H1 (cell line): ENCODE results near the gene MACROD2. TPM values are rescaled to one million over a fixed set of nuclear protein-coding genes. Genes with fewer than 3 reads are reported as not detected.

ENCODE experiments used
- CTCF ChIA-PET: fragments of 300-600 bp; sonication (Branson Sonifier 250); formaldehyde crosslinking; loops from one replicate; lab custom pipeline; 2021; ENCODE audit not compliant: partially characterized antibody; lab: Charles Lee
- POLR2A ChIA-PET: fragments of 300-600 bp; sonication (Branson Sonifier 250); formaldehyde crosslinking; loops from one replicate; lab custom pipeline; 2021; ENCODE audit warnings: inconsistent platforms; ENCODE audit not compliant: partially characterized antibody; lab: Charles Lee
- DNase-seq, 2 experiments: peaks; one replicate each; pipeline versions ENCODE4 v3.0.0 to v3.0.0-alpha.2; 2010 to 2022; ENCODE audit warnings: low spot score in 2 of 2, low read depth in 1 of 2, mixed read lengths in 1 of 2
- FAIRE-seq: peaks from 2 replicates; lab custom pipeline; 2011; peaks lifted over from hg19 to GRCh38; lab: Jason Lieb, UNC
- H2AFZ ChIP-seq: 2 replicates; pipeline ENCODE4 v1.8.1; 2012; ENCODE audit warnings: low read length, inconsistent platforms
- H2AK5ac ChIP-seq: 2 replicates; pipeline ENCODE4 v1.6.1; 2013; ENCODE audit warnings: low read depth, low read length
- H2BK120ac ChIP-seq: replicated peaks from 2 replicates; pipeline ENCODE3; 2013; ENCODE audit warnings: low read depth, low read length, inconsistent platforms
- H2BK12ac ChIP-seq: 2 replicates; pipeline ENCODE4 v1.6.1; 2013; ENCODE audit warnings: low read depth, low read length
- H2BK15ac ChIP-seq: 2 replicates; pipeline ENCODE4 v1.6.1; 2013; ENCODE audit warnings: low read length
- H2BK20ac ChIP-seq: 2 replicates; pipeline ENCODE4 v1.6.1; 2013; ENCODE audit warnings: low read length
- H2BK5ac ChIP-seq: 2 replicates; pipeline ENCODE4 v1.6.1; 2013; ENCODE audit warnings: low read depth, low read length
- H3K14ac ChIP-seq: 2 replicates; pipeline ENCODE4 v1.6.1; 2013; ENCODE audit warnings: inconsistent platforms; ENCODE audit not compliant: insufficient read length
- H3K18ac ChIP-seq: 2 replicates; pipeline ENCODE4 v1.6.1; 2013; ENCODE audit warnings: low read length; ENCODE audit errors: extremely low read depth
- H3K23ac ChIP-seq: 2 replicates; pipeline ENCODE4 v1.6.1; 2013; ENCODE audit warnings: inconsistent platforms; ENCODE audit not compliant: insufficient read length
- H3K23me2 ChIP-seq: 2 replicates; pipeline ENCODE4 v1.6.1; 2013; ENCODE audit warnings: low read depth, low read length
- H3K27ac ChIP-seq: 2 replicates; pipeline ENCODE4 v1.6.1; 2011; ENCODE audit warnings: low read depth, low read length, inconsistent platforms
- H3K27me3 ChIP-seq, 4 experiments: replicated peaks in 1 of 4; 1 replicate in 1 of 4; 2 replicates in 3 of 4; pipeline versions ENCODE4 v1.6.1 to v1.8.1; 2011 to 2013; ENCODE audit warnings: low read length in 3 of 4, mild to moderate bottlenecking in 3 of 4, inconsistent platforms in 2 of 4, mixed read lengths in 2 of 4, moderate library complexity in 1 of 4; ENCODE audit not compliant: control insufficient read depth in 3 of 4, insufficient read depth in 3 of 4; ENCODE audit errors: extremely low read depth in 1 of 4
- H3K36me3 ChIP-seq, 4 experiments: 2 replicates each; pipeline versions ENCODE4 v1.6.1 to v1.8.1; 2011 to 2013; ENCODE audit warnings: mild to moderate bottlenecking in 4 of 4, low read length in 3 of 4, moderate library complexity in 2 of 4, control low read depth in 1 of 4, inconsistent platforms in 1 of 4; ENCODE audit not compliant: insufficient read depth in 4 of 4, control insufficient read depth in 2 of 4
- H3K4ac ChIP-seq: replicated peaks from 2 replicates; pipeline ENCODE3; 2013; ENCODE audit warnings: low read length, low read depth, mixed read lengths, inconsistent platforms; ENCODE audit not compliant: insufficient read length
- H3K4me1 ChIP-seq, 4 experiments: replicated peaks in 1 of 4; 1 replicate in 1 of 4; 2 replicates in 3 of 4; pipeline versions ENCODE4 v1.6.1 to v1.8.1; 2011 to 2013; ENCODE audit warnings: low read length in 3 of 4, inconsistent platforms in 2 of 4, mixed read lengths in 1 of 4; ENCODE audit not compliant: insufficient read depth in 4 of 4, control insufficient read depth in 3 of 4
- H3K4me2 ChIP-seq, 2 experiments: 2 replicates each; pipeline versions ENCODE4 v1.6.1 to v1.8.1; 2011 to 2013; ENCODE audit warnings: low read depth in 2 of 2, low read length in 2 of 2, control low read depth in 1 of 2, inconsistent platforms in 1 of 2, mild to moderate bottlenecking in 1 of 2; ENCODE audit not compliant: insufficient read depth in 1 of 2
- H3K4me3 ChIP-seq, 4 experiments: fragments of 200-600, 300-600 bp in 1 of 4; sonication (generic), shearing (Covaris generic), sonication (Bioruptor Twin) in 1 of 4; 2 replicates each; pipeline versions ENCODE4 v1.5.1 to v1.8.1; 2011 to 2016; ENCODE audit warnings: low read length in 4 of 4, low read depth in 3 of 4, control low read depth in 2 of 4, inconsistent platforms in 2 of 4, mild to moderate bottlenecking in 2 of 4, mixed read lengths in 1 of 4, moderate library complexity in 1 of 4; ENCODE audit not compliant: insufficient read depth in 2 of 4; ENCODE audit errors: extremely low read depth in 1 of 4
- H3K56ac ChIP-seq: replicated peaks from 2 replicates; pipeline ENCODE3; 2013; ENCODE audit warnings: low read depth, mild to moderate bottlenecking, mixed read lengths, low read length, inconsistent platforms; ENCODE audit not compliant: insufficient read length
- H3K79me1 ChIP-seq: 2 replicates; pipeline ENCODE4 v1.6.1; 2013; ENCODE audit warnings: low read depth, low read length, control low read depth
- H3K79me2 ChIP-seq, 2 experiments: 2 replicates each; pipeline versions ENCODE4 v1.6.1 to v1.8.1; 2012 to 2013; ENCODE audit warnings: low read length in 2 of 2, mild to moderate bottlenecking in 2 of 2, inconsistent platforms in 1 of 2; ENCODE audit not compliant: insufficient read depth in 2 of 2, control insufficient read depth in 1 of 2
- H3K9ac ChIP-seq, 4 experiments: replicated peaks in 1 of 4; 1 replicate in 1 of 4; 2 replicates in 3 of 4; pipeline versions ENCODE4 v1.6.1 to v1.8.1; 2011 to 2013; ENCODE audit warnings: low read depth in 3 of 4, low read length in 3 of 4, control low read depth in 2 of 4, mild to moderate bottlenecking in 2 of 4, moderate library complexity in 2 of 4, inconsistent platforms in 1 of 4; ENCODE audit errors: extremely low read depth in 1 of 4
- H3K9me3 ChIP-seq, 2 experiments: 2 replicates each; pipeline versions ENCODE4 v1.6.1 to v1.8.1; 2012 to 2013; ENCODE audit warnings: mild to moderate bottlenecking in 2 of 2, moderate library complexity in 2 of 2, control low read depth in 1 of 2, inconsistent platforms in 1 of 2, low read depth in 1 of 2, low read length in 1 of 2, mixed read lengths in 1 of 2; ENCODE audit not compliant: insufficient read depth in 2 of 2
- H4K20me1 ChIP-seq, 2 experiments: replicated peaks in 1 of 2; 2 replicates each; pipeline versions ENCODE3 to v1.8.1; 2011 to 2013; ENCODE audit warnings: inconsistent platforms in 2 of 2, low read length in 2 of 2, mild to moderate bottlenecking in 1 of 2; ENCODE audit not compliant: insufficient read depth in 2 of 2, control insufficient read depth in 1 of 2
- H4K5ac ChIP-seq: 2 replicates; pipeline ENCODE4 v1.6.1; 2013; ENCODE audit warnings: low read length, low read depth, mixed read lengths, inconsistent platforms; ENCODE audit not compliant: insufficient read length
- H4K8ac ChIP-seq: 2 replicates; pipeline ENCODE4 v1.8.0; 2013; ENCODE audit warnings: mild to moderate bottlenecking, moderate library complexity, low read length, inconsistent platforms; ENCODE audit not compliant: insufficient read depth; ENCODE audit errors: extremely low read depth
- H4K91ac ChIP-seq: replicated peaks from 2 replicates; pipeline ENCODE3; 2013; ENCODE audit warnings: low read length, mixed read lengths, inconsistent platforms; ENCODE audit not compliant: insufficient read length
- ATF3 ChIP-seq: IDR thresholded peaks from 2 replicates; pipeline ENCODE4 v1.6.1; 2011; ENCODE audit warnings: low read depth, mild to moderate bottlenecking, low read length; ENCODE audit not compliant: insufficient read depth
- RAD21 ChIP-seq, 2 experiments: IDR thresholded peaks in 1 of 2; conservative IDR thresholded peaks in 1 of 2; 2 replicates each; pipeline ENCODE4 v1.6.1; 2011; ENCODE audit warnings: low read depth in 2 of 2, low read length in 2 of 2, improper control_type of control experiment in 1 of 2, inconsistent platforms in 1 of 2, mild to moderate bottlenecking in 1 of 2, moderate library complexity in 1 of 2
- RXRA ChIP-seq: IDR thresholded peaks from 2 replicates; pipeline ENCODE4 v1.6.1; 2011; ENCODE audit warnings: low read depth, mild to moderate bottlenecking, low read length, moderate library complexity; ENCODE audit not compliant: insufficient read depth
- SIX5 ChIP-seq: IDR thresholded peaks from 2 replicates; pipeline ENCODE4 v1.6.1; 2011; ENCODE audit warnings: mild to moderate bottlenecking, low read depth, low read length
- SP1 ChIP-seq: IDR thresholded peaks from 2 replicates; pipeline ENCODE4 v1.6.1; 2011; ENCODE audit warnings: low read depth, low read length
- SP2 ChIP-seq: IDR thresholded peaks from 2 replicates; pipeline ENCODE4 v1.6.1; 2012; ENCODE audit warnings: mild to moderate bottlenecking, low read length, inconsistent platforms
- SUZ12 ChIP-seq: fragments of 200-600 bp; sonication (generic); IDR thresholded peaks from 2 replicates; pipeline ENCODE4 v1.6.1; 2012; ENCODE audit warnings: mild to moderate bottlenecking, inconsistent platforms, low read length, moderate library complexity, mixed read lengths
- TCF12 ChIP-seq: IDR thresholded peaks from 2 replicates; pipeline ENCODE4 v1.6.1; 2011; ENCODE audit warnings: low read depth, mild to moderate bottlenecking, low read length
- TEAD4 ChIP-seq: IDR thresholded peaks from 2 replicates; pipeline ENCODE4 v1.6.1; 2012; ENCODE audit warnings: low read depth, low read length, inconsistent platforms, mixed read lengths
- WGBS, 2 experiments: shearing (Covaris generic) in 1 of 2; methylation state at CpG; one replicate each; pipeline versions ENCODE4 v1.1.6 to v1.1.7; 2013 to 2015; ENCODE audit warnings: low lambda C conversion rate in 2 of 2, mixed read lengths in 2 of 2, inconsistent platforms in 1 of 2, low coverage in 1 of 2, missing lambda C conversion rate in 1 of 2; ENCODE audit not compliant: insufficient replicate concordance in 2 of 2, insufficient coverage in 1 of 2, insufficient read length in 1 of 2; ENCODE audit errors: extremely low coverage in 1 of 2, missing lambda C conversion rate in 1 of 2; 5-methylcytosine and 5-hydroxymethylcytosine counted together
- polyA plus RNA-seq, 7 experiments: library from polyadenylated mRNA; depleted of rRNA in 3 of 7; stranded (reverse) in 5 of 7; unstranded in 2 of 7; fragments of >200 nt in 5 of 7; fragments of 200-250 nt in 2 of 7; gene quantifications; 1 replicate in 5 of 7; 2 replicates in 1 of 7; 4 replicates in 1 of 7; pipeline versions ENCODE4 v1.2.1 to v1.2.3, GENCODE V29; 2011 to 2013; ENCODE audit warnings: missing spikeins in 2 of 7, mixed read lengths in 2 of 7
- total RNA-seq: library from RNA; stranded (reverse); fragmentation: NEBNext Ultra II Directional; extraction: Animal tissue kit (Norgen Biotek cat#: 25700); gene quantifications from 2 replicates; pipeline ENCODE4 v1.2.1, GENCODE V29; 2021

The MACROD2 gene
- total and polyA plus RNA-seq, 2 of the 8 experiments (the other 6 are each of a cell fraction or from before 2014, with no cell fraction given), result 0.70 to 3.9 TPM

- Histone ChIP-seq H3K23ac (no peak overlapping the region), H4K20me1 (no peaks in the 10 kb centered on the region), H3K4me2 (no peak overlapping the region), H2AFZ (no peak overlapping the region), H3K27me3 (no peaks in the 10 kb centered on the region), H2BK20ac (no peak overlapping the region), H3K56ac (no peak overlapping the region), H3K23me2 (no peaks in the 10 kb centered on the region), H2AK5ac (no peak overlapping the region), H3K4me3 (no peak overlapping the region), H3K79me1 (no peaks in the 10 kb centered on the region), H2BK5ac (no peak overlapping the region), H3K4ac (no peak overlapping the region), H3K18ac (no peak overlapping the region), H4K5ac (no peak overlapping the region), H2BK15ac (no peak overlapping the region), H3K14ac (no peak overlapping the region), H4K8ac (no peak overlapping the region), H2BK120ac (no peak overlapping the region), H3K27ac (no peak overlapping the region), H3K4me1 (no peaks in the 10 kb centered on the region), H2BK12ac (no peak overlapping the region), H3K36me3 (no peaks in the 10 kb centered on the region), H3K79me2 (no peaks in the 10 kb centered on the region), H4K91ac (no peak overlapping the region), H3K9ac (no peak overlapping the region), H3K9me3 (no peaks in the 10 kb centered on the region)
- no peak for TF ChIP-seq ATF3
- TF ChIP-seq SP1, result no peak
- no peak for TF ChIP-seq RAD21 (IDR thresholded peaks at IDR 0.05 in 1 of 2, conservative IDR thresholded peaks at IDR 0.05 in 1 of 2; ENCODE audit: low read depth in 2 of 2, low read length in 2 of 2)
- TF ChIP-seq SUZ12, result no peak
- no peak for TF ChIP-seq RXRA
- no peak for TF ChIP-seq TCF12
- TF ChIP-seq SP2, result no peak
- no peak for TF ChIP-seq SIX5
- TF ChIP-seq TEAD4, result no peak
- no peak for FAIRE-seq
- ChIA-PET POLR2A (no interaction called here), CTCF (interaction anchor here (0.7 to 3.7 kb wide), 8 partner anchors 13 to 548 kb away, joined by 3 to 30 read pairs (median 4); no protein-coding TSS in a partner anchor)
- 90% methylated on average over 3 of the region's 3 CpGs; no CpG with 5 or more reads in 1 of the 2 experiments for WGBS, 2 experiments
- DNase-seq, result no peak
Observed at GRCh38 chr20:15927893-15928650, 1932.8 kb downstream of the MACROD2 start.
